GM18873 (cell line): ENCODE measurements around the gene MTOR.
"Not testable (repeated sequence)": the region's sequence is repeated elsewhere in the genome, so short reads cannot be mapped to it uniquely, and the experiment has no call there.

Experiments used
- ATAC-seq: cut with Tn5 transposase; IDR thresholded peaks from one replicate; pipeline ENCODE4 v1.9.1; 2021; ENCODE audit warnings: mild to moderate bottlenecking, moderate library complexity, moderate number of reproducible peaks; ENCODE audit not compliant: unreplicated experiment, low FRiP score

Gene MTOR

GRCh38 chr1:11187931-11188330, 74.4 kb downstream of the MTOR start:
- no peak for ATAC-seq

- ATAC-seq: no peak
Measured at GRCh38 chr1:11187494-11187893, 74.9 kb downstream of the MTOR start.

- ATAC-seq: no peak
Measured at GRCh38 chr1:11187000-11187399, 75.4 kb downstream of the MTOR start.

- no peak for ATAC-seq
Measured at GRCh38 chr1:11184973-11185372, 77.4 kb downstream of the MTOR start.

GRCh38 chr1:11182884-11183283, 79.5 kb downstream of the MTOR start:
- ATAC-seq: no peak

- ATAC-seq: no peak
Measured at GRCh38 chr1:11180342-11180744, 82.0 kb downstream of the MTOR start.

- ATAC-seq: not testable (repeated sequence)
Measured at GRCh38 chr1:11179749-11180148, 82.6 kb downstream of the MTOR start.

- no peak for ATAC-seq
Measured at GRCh38 chr1:11179125-11179524, 83.2 kb downstream of the MTOR start.

- ATAC-seq: no peak
Measured at GRCh38 chr1:11178021-11179015, 84.0 kb downstream of the MTOR start.

- no peak for ATAC-seq
Measured at GRCh38 chr1:11176081-11176706, 86.2 kb downstream of the MTOR start.

GRCh38 chr1:11175461-11175860, 86.9 kb downstream of the MTOR start:
- no peak for ATAC-seq

- no peak for ATAC-seq
Measured at GRCh38 chr1:11174261-11174942, 87.9 kb downstream of the MTOR start.

GRCh38 chr1:11170102-11170501, 92.2 kb downstream of the MTOR start:
- no peak for ATAC-seq

GRCh38 chr1:11169202-11169601, 93.1 kb downstream of the MTOR start:
- ATAC-seq: no peak

GRCh38 chr1:11168731-11169130, 93.6 kb downstream of the MTOR start:
- ATAC-seq: no peak

GRCh38 chr1:11166744-11167143, 95.6 kb downstream of the MTOR start:
- ATAC-seq: not testable (repeated sequence)

GRCh38 chr1:11162752-11163151, 99.6 kb downstream of the MTOR start:
- not testable (repeated sequence) for ATAC-seq

GRCh38 chr1:11158720-11159321, 103.5 kb downstream of the MTOR start:
- ATAC-seq: no peak

GRCh38 chr1:11158291-11158690, 104.1 kb downstream of the MTOR start:
- no peak for ATAC-seq

- ATAC-seq: no peak
Measured at GRCh38 chr1:11157867-11158266, 104.5 kb downstream of the MTOR start.

- no peak for ATAC-seq
Measured at GRCh38 chr1:11157394-11157793, 105.0 kb downstream of the MTOR start.
